HG02642 (cell line): ENCODE data around the gene STXBP4.
A peak's percentile ranks its signal among the peaks of the same experiment; 100 is the strongest.

Experiments
- ATAC-seq: cut with Tn5 transposase; IDR thresholded peaks from one replicate; pipeline ENCODE4 v1.9.1; 2021; ENCODE audit warnings: mild to moderate bottlenecking; ENCODE audit not compliant: unreplicated experiment, poor library complexity

Gene STXBP4

GRCh38 chr17:54969658-54970572 is 1.4 kb downstream of the STXBP4 start:
- no peak for ATAC-seq

GRCh38 chr17:54971147-54971546 is 2.6 kb downstream of the STXBP4 start:
- no peak for ATAC-seq

GRCh38 chr17:54971901-54972300 is 3.3 kb downstream of the STXBP4 start:
- no peak for ATAC-seq

- ATAC-seq = no peak
Measured at GRCh38 chr17:54972406-54973138, 4.0 kb downstream of the STXBP4 start.

GRCh38 chr17:54974759-54975158 is 6.2 kb downstream of the STXBP4 start:
- no peak for ATAC-seq

- ATAC-seq = no peak
Measured at GRCh38 chr17:54976316-54976715, 7.8 kb downstream of the STXBP4 start.

GRCh38 chr17:54977744-54978143 is 9.2 kb downstream of the STXBP4 start:
- no peak for ATAC-seq

- no peak for ATAC-seq
Measured at GRCh38 chr17:54979657-54980056, 11.1 kb downstream of the STXBP4 start.

GRCh38 chr17:54980375-54980774 is 11.8 kb downstream of the STXBP4 start:
- no peak for ATAC-seq

- no peak for ATAC-seq
Measured at GRCh38 chr17:54982399-54982798, 13.8 kb downstream of the STXBP4 start.

GRCh38 chr17:54983260-54983659 is 14.7 kb downstream of the STXBP4 start:
- no peak for ATAC-seq

GRCh38 chr17:54985476-54985875 is 16.9 kb downstream of the STXBP4 start:
- ATAC-seq = no peak

- no peak for ATAC-seq
Measured at GRCh38 chr17:54990118-54990517, 21.6 kb downstream of the STXBP4 start.

- ATAC-seq = no peak
Measured at GRCh38 chr17:54991567-54991966, 23.0 kb downstream of the STXBP4 start.

GRCh38 chr17:54992797-54993639 is 24.5 kb downstream of the STXBP4 start:
- peak; percentile 56 for ATAC-seq

GRCh38 chr17:54996441-54996840 is 27.9 kb downstream of the STXBP4 start:
- no peak for ATAC-seq

- no peak for ATAC-seq
Measured at GRCh38 chr17:55002458-55002857, 33.9 kb downstream of the STXBP4 start.

- ATAC-seq = no peak
Measured at GRCh38 chr17:55004484-55004883, 35.9 kb downstream of the STXBP4 start.

GRCh38 chr17:55005520-55005919 is 37.0 kb downstream of the STXBP4 start:
- no peak for ATAC-seq

GRCh38 chr17:55023626-55024025 is 55.1 kb downstream of the STXBP4 start:
- no peak for ATAC-seq

- peak; percentile 100 for ATAC-seq
Measured at GRCh38 chr17:55037828-55038227, 69.3 kb downstream of the STXBP4 start.
